GM21526 (cell line): ENCODE results near the gene FBXL15.
A peak's percentile ranks its signal among the peaks of the same experiment; 100 is the strongest.

Experiments
- ATAC-seq: cut with Tn5 transposase; IDR thresholded peaks from one replicate; pipeline ENCODE4 v1.9.1; 2021; ENCODE audit warnings: moderate library complexity; ENCODE audit not compliant: unreplicated experiment, low FRiP score

FBXL15 gene, protein sequence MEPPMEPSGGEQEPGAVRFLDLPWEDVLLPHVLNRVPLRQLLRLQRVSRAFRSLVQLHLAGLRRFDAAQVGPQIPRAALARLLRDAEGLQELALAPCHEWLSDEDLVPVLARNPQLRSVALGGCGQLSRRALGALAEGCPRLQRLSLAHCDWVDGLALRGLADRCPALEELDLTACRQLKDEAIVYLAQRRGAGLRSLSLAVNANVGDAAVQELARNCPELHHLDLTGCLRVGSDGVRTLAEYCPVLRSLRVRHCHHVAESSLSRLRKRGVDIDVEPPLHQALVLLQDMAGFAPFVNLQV

DNA sequence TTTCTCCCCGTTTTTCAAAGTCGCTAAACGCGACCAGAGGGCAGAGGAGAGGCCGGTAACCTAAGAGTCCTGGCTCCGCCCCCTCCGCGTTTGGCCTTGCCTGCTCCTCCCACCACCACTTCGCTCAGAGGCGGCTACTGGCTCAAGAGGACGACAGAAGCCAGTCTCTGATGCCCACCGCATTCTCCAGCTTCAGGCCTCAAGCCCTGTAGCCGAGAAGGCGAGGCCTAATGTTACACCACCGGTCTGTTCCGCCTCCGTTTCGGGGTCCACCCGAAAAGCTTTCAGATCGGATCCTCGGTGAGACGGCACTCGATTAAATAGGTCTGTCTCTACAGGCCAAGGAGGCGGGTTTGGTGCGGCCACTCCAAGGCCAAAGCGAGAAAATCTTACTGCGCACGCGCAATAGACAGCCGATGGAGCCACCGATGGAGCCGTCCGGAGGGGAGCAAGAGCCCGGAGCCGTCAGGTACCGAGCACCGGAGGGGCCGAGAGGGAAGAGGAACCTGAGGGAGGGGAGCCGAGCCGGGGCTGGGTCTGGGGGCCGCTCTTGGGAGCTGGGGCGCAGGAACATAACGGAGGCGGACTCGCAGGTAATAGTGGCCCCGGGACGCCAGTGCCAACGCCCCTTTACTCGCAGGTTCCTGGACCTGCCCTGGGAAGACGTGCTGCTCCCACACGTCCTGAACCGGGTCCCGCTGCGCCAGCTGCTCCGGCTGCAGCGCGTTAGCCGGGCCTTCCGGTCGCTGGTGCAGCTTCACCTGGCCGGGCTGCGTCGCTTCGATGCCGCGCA, at the start of gene FBXL15:
FBXL15 (plus strand) TSS at position 123 of the 793 bp plus-strand sequence; CDS start at position 417, 294 bp downstream.
- ATAC-seq: peak; percentile 52

DNA sequence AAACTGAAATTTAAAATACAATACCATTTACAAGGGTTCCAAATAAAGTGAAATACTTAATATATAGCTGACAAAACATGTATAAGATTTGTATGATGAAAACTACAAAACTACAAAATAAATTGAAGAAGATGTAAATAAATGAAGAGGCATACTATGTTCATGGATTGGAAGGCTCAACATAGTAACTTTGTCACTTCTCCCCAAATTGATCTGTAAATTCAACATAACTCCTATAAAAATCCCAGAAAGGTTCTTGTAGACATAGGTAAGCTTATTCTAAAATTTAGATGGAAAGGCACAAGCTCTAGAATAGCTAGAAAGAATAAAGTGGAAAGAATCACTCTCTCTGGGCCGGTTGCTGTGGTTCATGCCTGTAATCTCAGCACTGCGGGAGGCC, 49.3 kb upstream of the FBXL15 start:
- ATAC-seq: no peak

DNA sequence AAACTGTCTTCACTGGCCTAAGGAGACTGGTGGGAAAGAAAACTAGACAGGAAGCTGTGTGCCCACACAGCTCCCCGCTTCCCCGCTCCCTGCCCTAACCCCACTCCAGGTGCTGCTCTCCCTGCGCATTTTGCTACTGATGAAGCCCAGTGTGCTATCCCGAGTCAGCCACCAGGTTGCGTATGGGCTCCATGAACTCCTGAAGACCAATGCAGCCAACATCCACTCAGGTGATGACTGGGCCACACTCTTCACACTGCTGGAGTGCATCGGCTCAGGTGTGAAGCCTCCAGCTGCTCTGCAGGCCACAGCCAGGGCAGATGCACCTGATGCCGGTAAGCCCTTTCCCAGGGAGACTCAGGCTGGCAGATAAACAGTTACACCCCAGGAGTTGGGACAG, 45.4 kb upstream of the FBXL15 start:
- ATAC-seq: no peak

DNA sequence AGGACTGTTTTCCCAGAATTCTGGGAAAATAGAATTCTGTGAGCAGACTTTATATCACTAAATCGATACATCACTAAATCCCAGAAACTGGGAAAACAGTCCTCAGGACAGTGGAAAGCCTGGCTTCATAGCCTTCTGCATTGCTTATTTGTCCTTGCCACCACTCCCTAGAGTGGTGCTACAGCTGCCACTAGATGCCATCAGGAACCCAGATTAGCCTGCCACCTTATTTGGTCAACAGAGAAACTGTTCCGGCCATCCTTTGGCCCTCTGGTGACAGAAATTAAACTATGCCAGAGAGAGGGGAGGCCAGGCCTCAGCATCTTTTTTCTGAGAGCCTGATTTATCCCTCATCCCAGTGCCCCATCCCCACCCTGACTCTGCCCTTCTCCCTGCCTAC, 44.8 kb upstream of the FBXL15 start:
- no peak for ATAC-seq

DNA sequence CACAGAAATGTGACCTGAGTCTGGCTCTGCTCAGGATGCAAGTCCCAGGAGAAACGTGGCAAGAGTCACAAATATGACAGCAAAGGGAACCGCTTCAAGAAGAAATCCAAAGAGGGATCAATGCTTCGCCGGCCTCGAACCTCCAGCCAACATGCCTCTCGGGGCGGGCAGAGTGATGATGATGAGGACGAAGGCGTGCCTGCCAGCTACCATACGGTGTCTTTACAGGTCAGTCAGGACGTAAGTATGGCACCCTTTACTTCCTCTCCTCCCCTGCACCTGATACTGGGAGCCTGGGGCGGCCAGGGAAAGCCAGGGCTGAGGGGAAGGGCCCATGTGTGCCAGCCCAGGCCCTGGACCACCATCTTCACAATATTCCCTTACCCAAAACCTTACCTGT, 43.7 kb upstream of the FBXL15 start:
- ATAC-seq: no peak

DNA sequence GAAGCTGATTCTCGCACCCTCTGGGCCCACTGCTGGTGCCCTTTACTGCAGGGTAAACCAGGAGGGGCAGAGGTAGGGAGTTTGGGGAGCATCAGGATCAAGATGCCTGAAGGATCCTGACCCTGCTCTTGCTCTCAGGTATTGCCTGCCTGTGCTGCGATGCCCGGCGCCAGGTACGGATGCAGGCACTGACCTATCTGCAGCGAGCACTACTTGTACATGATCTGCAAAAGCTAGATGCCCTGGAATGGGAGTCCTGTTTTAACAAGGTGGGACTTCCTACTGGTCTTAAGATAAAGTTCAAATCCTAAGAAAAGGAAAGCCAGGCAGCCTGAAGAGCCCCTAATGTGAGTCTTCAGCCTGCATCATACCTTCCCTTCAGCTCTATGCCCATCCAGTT, 41.3 kb upstream of the FBXL15 start:
- no peak for ATAC-seq

DNA sequence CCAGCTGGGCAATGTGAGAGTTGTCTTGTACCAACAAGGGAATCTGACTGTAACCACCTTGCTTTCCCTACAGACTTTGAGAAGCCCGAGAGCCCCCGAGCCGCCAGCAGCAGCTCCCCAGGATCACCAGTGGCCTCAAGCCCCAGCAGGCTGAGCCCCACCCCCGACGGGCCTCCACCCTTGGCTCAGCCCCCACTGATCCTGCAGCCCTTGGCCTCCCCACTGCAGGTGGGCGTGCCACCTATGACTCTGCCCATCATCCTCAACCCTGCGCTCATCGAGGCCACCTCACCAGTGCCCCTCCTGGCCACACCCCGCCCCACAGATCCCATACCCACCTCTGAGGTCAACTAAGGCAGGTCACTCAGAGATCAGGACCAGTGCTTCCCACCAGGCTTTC, 38.7 kb upstream of the FBXL15 start:
- ATAC-seq: no peak

DNA sequence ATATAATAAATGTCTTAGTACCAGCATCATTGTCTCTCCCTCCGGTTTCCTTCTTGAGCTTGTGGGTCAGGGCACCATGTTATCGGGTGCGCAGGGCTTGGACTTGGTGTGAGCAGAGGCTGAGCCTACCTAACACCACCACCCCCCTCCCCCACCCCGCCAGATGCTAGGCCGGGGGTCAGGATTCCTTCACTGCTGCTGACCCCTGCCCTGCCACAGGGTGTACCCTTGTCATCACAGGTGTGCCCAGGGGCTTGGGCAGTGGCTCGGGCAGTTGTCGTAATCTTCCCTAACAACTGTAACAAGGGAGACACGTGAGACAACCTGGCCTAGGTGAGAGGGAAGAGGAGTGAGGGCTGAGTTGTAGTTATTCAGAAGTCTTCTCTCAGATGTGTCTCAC, 37.8 kb upstream of the FBXL15 start:
- no peak for ATAC-seq

DNA sequence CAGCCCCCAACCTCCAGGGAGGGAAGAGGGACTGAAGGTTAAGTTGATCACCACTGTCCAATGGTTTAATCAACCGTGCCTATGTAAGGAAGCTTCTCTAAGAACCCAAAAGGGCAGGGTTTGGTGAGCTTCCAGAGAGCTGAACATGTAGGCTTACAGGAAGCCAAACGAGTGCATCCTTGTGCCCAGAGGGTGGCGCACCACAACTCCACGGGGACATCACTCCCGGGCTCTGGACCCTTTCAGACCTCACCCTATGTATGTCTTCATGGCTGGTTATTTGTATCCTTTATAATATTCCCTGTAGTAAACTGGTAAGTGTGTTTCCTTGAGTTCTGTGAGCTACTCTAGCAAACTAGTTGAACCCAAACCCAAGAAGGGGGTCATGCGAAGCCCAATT, 36.6 kb upstream of the FBXL15 start:
- no peak for ATAC-seq

DNA sequence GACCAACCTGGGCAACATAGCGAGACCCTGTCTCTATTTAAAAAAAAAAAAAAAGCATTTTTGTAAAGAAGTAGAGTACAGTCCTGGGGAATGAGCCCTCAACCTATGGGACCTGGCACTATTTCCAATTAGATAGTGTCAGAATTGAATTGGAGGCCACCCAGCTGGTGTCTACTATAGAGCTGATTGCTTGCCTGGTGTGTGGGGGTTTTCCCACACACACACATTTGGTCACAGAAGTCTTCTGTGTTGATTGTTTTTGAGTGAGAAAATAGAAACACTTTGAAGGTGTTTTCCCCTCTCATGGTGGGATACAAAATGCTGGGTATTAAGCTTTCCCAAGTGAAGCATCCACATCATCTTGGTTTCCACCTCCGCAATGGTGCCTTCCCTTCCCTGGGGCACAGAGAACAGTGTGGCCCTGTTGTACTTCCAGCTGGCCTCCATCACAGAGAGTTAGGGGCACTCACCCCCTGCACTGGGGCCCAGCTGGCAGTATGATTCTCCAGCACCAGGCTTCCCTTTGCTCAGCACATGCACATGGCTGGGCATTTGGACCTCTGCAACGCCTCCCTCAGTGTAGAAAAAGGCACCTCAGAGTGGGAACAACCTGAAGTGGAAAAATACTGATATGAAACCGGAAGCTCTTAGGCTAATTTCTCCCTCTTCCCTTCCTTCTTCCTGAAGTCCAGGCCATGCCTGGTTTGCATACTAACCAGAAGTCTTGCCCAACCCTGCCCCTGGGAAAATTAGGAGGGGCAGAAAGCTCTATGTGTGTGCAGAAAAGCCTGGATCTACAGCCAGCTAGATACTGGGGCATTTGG, 35.8 kb upstream of the FBXL15 start:
- ATAC-seq: no peak

DNA sequence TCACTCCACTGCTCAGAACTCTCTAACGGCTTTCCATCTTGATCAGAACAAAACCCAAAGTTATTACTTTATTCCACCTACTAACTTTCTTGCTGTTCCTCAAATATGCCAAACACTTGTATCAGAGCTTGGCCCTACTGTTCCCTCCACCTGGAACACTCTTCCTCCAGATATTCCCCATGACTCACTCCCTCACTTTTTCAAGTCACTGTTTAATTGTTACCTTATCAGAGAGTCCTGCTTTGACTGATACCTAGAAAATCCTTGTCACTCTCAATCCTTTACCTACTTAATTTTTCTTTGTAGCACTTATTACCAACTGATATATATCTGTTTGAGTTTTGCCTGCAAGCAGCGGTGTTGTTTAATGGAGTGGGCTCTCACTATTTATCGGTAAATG, 30.7 kb upstream of the FBXL15 start:
- no peak for ATAC-seq

DNA sequence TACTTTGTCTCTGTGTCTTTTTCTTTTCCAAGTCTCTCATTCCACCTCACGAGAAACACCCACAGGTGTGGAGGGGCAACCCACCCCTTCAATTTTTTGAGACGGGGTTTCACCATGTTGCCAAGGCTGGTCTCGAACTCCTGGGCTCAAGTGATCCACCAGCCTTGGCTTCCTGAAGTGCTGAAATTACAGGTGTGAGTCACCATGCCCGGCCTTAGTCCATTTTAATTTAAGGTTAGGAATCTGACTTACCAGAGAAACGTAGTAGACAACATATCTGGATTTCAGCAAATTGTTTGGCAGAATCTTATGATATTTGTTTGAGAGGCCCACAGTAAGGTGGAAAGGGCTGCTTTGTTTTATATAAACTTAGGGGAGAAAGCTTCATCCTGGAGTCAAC, 28.3 kb upstream of the FBXL15 start:
- no peak for ATAC-seq

DNA sequence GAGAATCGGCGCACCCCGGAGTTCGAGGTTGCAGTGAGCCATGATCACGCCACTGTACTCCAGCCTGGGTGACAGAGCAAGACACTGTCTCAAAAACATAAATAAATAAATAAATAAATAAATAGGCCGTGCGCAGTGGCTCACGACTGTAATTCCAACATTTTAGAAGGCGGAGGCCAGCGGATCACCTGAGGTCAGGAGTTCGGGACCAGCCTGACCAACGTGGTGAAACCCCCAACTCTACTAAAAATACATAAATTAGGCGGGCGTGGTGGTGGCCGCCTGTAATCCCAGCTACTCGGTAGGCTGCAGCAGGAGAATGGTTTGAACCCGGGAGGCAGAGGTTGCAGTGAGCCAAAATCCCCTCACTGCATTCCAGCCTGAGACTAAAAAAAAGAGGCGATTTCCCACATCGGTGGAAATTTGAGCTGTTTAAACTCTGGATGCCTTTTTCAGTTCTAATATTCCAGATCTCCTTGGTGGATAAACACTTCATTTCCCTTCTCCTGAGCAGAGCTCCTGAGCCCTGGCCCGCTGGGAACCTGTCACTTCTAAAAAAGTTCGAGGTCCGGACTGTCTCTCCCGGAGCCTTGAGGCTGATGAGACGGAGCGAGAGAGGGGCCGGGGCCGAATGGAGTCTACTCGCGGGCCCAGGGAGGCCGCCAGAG, 27.1 kb upstream of the FBXL15 start:
- no peak for ATAC-seq

DNA sequence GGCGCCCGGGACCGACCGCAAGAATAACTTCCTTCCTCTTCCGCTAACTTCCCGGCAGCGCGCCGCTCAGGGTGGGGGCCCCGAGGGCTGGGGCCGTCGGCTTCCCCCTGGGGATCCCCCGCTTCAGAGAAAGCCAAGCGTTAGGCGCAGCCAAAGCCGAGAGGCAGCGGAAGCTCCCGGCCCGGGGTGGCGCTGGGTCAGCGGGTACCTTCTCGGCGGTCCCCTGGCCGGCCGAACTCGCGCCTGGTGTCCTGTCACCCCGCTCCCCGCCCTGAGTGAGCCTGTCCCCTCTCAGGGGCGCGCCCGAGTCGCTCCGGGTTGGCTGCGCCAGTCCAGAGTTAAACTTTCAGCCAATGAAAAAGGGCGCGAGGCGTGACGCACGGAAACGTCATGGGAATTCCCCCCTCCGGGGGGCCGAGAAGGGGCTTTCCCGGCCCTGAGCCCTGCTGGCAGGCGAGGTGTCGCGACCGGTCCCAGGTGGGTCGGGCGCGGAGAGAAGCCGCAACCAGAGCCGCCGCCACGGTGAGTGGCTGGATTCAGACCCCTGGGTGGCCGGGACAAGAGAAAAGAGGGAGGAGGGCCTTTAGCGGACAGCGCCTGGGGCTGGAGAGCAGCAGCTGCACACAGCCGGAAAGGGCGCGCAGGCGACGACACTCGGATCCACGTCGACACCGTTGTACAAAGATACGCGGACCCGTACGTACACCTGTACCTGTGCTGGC, 26.4 kb upstream of the FBXL15 start:
- peak; percentile 77 for ATAC-seq

DNA sequence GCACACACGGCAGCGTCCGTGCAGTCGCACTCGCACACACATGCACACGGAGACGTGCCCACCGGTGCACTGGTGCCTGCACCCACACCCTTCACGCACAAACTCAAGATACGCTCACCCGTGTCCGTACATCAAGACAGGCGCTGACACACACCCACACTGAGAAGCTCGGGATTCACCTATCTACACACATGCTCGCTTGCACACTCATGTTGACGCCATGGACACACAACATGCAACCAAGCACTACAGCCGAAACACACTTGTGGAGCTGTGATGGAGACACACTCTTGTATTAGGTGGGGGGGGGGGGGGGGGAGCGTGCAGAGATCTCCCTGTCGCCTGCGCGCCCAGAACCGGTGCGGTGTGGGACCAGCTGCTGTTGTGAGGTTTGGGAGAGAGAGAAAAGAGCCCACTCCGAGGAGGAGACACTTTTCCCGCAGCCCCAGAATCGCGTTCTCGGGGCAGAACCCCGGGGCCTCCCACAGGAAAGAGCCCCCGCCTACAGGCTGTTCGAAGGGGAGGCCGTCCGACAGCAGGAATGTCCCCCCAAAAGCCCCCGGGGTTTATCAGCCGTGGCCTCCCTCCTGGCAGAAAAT, 25.7 kb upstream of the FBXL15 start:
- no peak for ATAC-seq

DNA sequence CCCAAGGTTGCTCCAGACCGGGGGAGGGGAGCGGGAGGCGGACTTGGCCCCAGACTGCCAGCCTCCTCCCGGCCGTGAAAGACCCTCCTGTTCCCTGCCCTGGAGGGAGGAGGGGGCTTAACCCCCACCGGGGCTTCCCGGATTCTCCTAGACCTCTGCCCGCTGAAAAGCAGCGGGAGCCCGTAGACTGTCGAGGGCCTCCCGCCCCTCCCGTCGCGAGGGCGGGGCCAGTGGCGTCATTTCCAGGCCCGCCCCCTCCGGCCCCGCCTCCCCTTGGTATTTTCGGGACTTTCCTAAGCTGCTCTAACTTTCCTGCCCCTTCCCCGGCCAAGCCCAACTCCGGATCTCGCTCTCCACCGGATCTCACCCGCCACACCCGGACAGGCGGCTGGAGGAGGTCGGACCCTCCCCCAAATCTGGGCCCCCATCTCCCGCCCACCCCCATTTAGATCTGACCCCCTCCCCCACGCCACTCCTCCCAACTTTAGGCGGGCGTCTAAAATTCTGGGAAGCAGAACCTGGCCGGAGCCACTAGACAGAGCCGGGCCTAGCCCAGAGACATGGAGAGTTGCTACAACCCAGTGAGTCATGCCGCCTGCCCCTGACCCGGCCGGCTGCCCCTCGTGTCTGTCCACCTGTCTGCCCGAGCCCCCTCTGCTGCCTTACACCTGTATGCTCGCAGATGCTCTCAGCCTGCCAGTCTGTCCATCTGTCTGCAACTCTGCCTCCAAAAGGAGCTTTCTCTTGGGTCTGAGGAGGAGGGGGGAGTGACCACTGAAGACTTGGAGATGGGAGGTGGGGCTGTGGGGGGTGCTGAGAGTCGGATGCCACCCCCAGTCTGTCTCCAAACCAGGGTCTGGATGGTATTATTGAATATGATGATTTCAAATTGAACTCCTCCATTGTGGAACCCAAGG, 25.0 kb upstream of the FBXL15 start, which contains the start of gene NFKB2:
NFKB2 (plus strand) TSS at position 306 of the 917 bp plus-strand sequence; CDS start at position 561, 255 bp downstream.
- no peak for ATAC-seq

DNA sequence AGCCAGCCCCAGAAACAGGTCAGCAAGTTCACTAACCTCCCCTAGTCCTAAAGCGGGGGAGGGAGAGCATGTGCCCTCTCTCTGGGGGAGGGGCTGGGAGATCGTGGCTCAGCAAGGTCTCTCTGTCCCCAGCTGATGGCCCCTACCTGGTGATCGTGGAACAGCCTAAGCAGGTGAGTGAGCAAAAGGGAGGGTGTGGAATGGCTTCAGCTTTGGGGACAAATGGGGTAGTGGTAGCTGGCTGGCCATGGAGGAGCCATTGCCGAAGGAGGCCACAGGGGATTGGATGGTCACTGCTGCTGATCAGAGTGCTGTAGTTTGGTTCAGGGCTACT, 24.4 kb upstream of the FBXL15 start:
- ATAC-seq: no peak

DNA sequence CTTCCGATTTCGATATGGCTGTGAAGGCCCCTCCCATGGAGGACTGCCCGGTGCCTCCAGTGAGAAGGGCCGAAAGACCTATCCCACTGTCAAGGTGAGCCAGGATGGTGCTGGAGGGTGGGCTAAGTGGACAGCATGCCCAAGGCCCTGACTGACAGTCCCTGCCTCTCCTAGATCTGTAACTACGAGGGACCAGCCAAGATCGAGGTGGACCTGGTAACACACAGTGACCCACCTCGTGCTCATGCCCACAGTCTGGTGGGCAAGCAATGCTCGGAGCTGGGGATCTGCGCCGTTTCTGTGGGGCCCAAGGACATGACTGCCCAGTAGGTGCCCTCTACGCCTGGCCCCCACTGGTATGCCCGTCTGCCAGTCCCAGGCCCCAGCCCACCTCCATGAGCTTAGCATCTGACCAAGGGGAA, 23.9 kb upstream of the FBXL15 start:
- no peak for ATAC-seq
